Epithelial cell of proximal tubule (primary cell): Measurements from ENCODE around the gene CPEB3. TPM values are rescaled to one million over a fixed set of nuclear protein-coding genes. Genes with fewer than 3 reads are reported as not detected.

Experiments used
- DNase-seq: peaks from one replicate; pipeline ENCODE4 v3.0.0-alpha.2; 2011; ENCODE audit warnings: low read depth
- H3K4me3 ChIP-seq: 2 replicates; pipeline ENCODE4 v1.5.1; 2011; ENCODE audit warnings: low read depth, mild to moderate bottlenecking, low read length
- CTCF ChIP-seq: conservative IDR thresholded peaks from 2 replicates; pipeline ENCODE4 v1.5.1; 2012; ENCODE audit warnings: low read depth, mild to moderate bottlenecking, low read length
- total RNA-seq: library from RNA; depleted of rRNA; stranded (reverse); fragments of >200 nt; gene quantifications from 2 replicates; pipeline ENCODE4 v1.2.3, GENCODE V29; 2015

Gene CPEB3
- total RNA-seq, 1 donor from 2014 or later: 0.52 TPM

GRCh38 chr10:92241501-92241900 lies 49.4 kb downstream of the CPEB3 start:
- no peak for DNase-seq
- no peak for TF ChIP-seq CTCF
- H3K4me3 ChIP-seq: peak overlapping the region; percentile 71

GRCh38 chr10:92241158-92241500 lies 49.7 kb downstream of the CPEB3 start:
- TF ChIP-seq CTCF: no peak
- no peak for DNase-seq
- H3K4me3 ChIP-seq: peak overlapping the region; percentile 71

- no peak for TF ChIP-seq CTCF
- H3K4me3 ChIP-seq: peak overlapping the region; percentile 71
- DNase-seq: no peak
Measured at GRCh38 chr10:92240289-92241157, 50.4 kb downstream of the CPEB3 start.

- H3K4me3 ChIP-seq: peak overlapping the region; percentile 71
- no peak for TF ChIP-seq CTCF
- DNase-seq: no peak
Measured at GRCh38 chr10:92239600-92240288, 51.1 kb downstream of the CPEB3 start.

- DNase-seq: no peak
- TF ChIP-seq CTCF: no peak
- H3K4me3 ChIP-seq: peak overlapping the region; percentile 71
Measured at GRCh38 chr10:92239151-92239599, 51.7 kb downstream of the CPEB3 start.

GRCh38 chr10:92238586-92239098 lies 52.2 kb downstream of the CPEB3 start:
- no peak for TF ChIP-seq CTCF
- H3K4me3 ChIP-seq: peak overlapping the region; percentile 71
- peak; percentile 79 for DNase-seq
